Transverse colon (tissue), 4 donors: ENCODE measurements around the gene CCS. TPM values are rescaled to one million over a fixed set of nuclear protein-coding genes. Genes with fewer than 3 reads are reported as not detected.
"Not testable (repeated sequence)": the region's sequence is repeated elsewhere in the genome, so short reads cannot be mapped to it uniquely, and the experiment has no call there.

Experiments
- DNase-seq: peaks from one replicate; pipeline ENCODE4 v3.0.0-alpha.2; 2019
- H3K27ac ChIP-seq, 4 donors: fragments of 200-600 bp; sonication (generic); 2 replicates each; pipeline ENCODE4 v1.5.1; 2016 to 2018; ENCODE audit warnings: inconsistent platforms in 4 of 4
- H3K27me3 ChIP-seq: fragments of 200-600 bp; sonication (generic); 2 replicates; pipeline ENCODE4 v1.5.1; 2017; ENCODE audit warnings: inconsistent platforms
- H3K36me3 ChIP-seq, 4 donors: fragments of 200-600 bp; sonication (generic); 2 replicates each; pipeline ENCODE4 v1.5.1; 2017 to 2019; ENCODE audit warnings: inconsistent platforms in 4 of 4
- H3K4me1 ChIP-seq, 4 donors: fragments of 200-600 bp; sonication (generic); 2 replicates each; pipeline ENCODE4 v1.5.1; 2017 to 2020; ENCODE audit warnings: inconsistent platforms in 4 of 4
- H3K4me3 ChIP-seq, 4 donors: fragments of 200-600 bp; sonication (generic); 1 replicate in 1 of 4; 2 replicates in 3 of 4; pipeline versions ENCODE4 v1.5.1 to v1.6.1; 2017 to 2019; ENCODE audit warnings: inconsistent platforms in 4 of 4
- H3K9me3 ChIP-seq, 2 donors: fragments of 200-600 bp; sonication (generic); 2 replicates each; pipeline ENCODE4 v1.5.1; 2017 to 2019; ENCODE audit warnings: inconsistent platforms in 2 of 2
- EP300 ChIP-seq: sonication (generic); formaldehyde crosslinking; IDR thresholded peaks from one replicate; pipeline ENCODE4 v1.6.1; 2017; ENCODE audit warnings: antibody characterized with exemption, low read depth
- POLR2A ChIP-seq: fragments of 450-650 bp; IDR thresholded peaks from one replicate; pipeline ENCODE4 v1.6.1; 2016; ENCODE audit warnings: antibody characterized with exemption, mild to moderate bottlenecking, moderate library complexity
- POLR2AphosphoS5 ChIP-seq, 3 donors: sonication (generic); formaldehyde crosslinking; IDR thresholded peaks; one replicate each; pipeline ENCODE4 v1.6.1; 2016; ENCODE audit warnings: antibody characterized with exemption in 3 of 3
- WGBS, 2 donors: methylation state at CpG; one replicate each; pipeline ENCODE4 v1.1.5; 2018; ENCODE audit warnings: low coverage in 1 of 2; 5-methylcytosine and 5-hydroxymethylcytosine counted together
- in situ Hi-C, 4 donors: fragments of 200-750 bp; cut with MboI; loops; one replicate each; pipeline versions ENCODE4 v1.15.0 to v1.15.1; 2017; ENCODE audit warnings: low sequenced_read_pairs in 3 of 4, low pct_ligation_motif_present in 1 of 4, low pct_unique_long_range_greater_than_20kb in 1 of 4
- intact Hi-C: fragments of 100-400 bp; cut with DNase I; formaldehyde crosslinking; loops from one replicate; pipeline ENCODE4 v1.15.1; 2023; ENCODE audit warnings: low total_unique reads
- total RNA-seq, 4 donors: library from RNA; depleted of rRNA; stranded (reverse); fragments of >200 nt; gene quantifications; one replicate each; pipeline ENCODE4 v1.1.0, GENCODE V29; 2016
- TF ChIP-seq, protein P1 (sequence below), 5 experiments: fragments of 200-600 bp in 3 of 5; fragments of 450-650 bp in 2 of 5; sonication (generic) in 3 of 5; IDR thresholded peaks; 1 replicate in 2 of 5; 2 replicates in 3 of 5; pipeline ENCODE4 v1.5.1; 2016 to 2017; ENCODE audit warnings: antibody characterized with exemption in 5 of 5, inconsistent platforms in 3 of 5, mild to moderate bottlenecking in 2 of 5, moderate library complexity in 1 of 5

The CCS gene
- total RNA-seq, 4 donors from 2014 or later = 37.4 to 82.0 (median 49.5) TPM

GRCh38 chr11:66638177-66639065, 45.4 kb downstream of the CCS start, which contains the start of gene RBM4:
Gene RBM4 (plus strand): TSS chr11:66638703. CDS start chr11:66639712, 1,009 bp downstream.
- Histone ChIP-seq H3K9me3 (no peaks in the 10 kb centered on the region), H3K4me1 (peaks cover 21 to 58% (median 47%) of the 10 kb centered on the region in 4 donors), H3K36me3 (peaks cover 0 to 19% (median 7%) of the 10 kb centered on the region in 4 donors), H3K27me3 (no peaks in the 10 kb centered on the region), H3K4me3 (peak within 1 kb of the TSS; percentile 56 to 88 (median 64)), H3K27ac (peak within 1 kb of the TSS; percentile 90 to 94 (median 92))
- intact Hi-C loops (loop anchor here (10.0 kb wide), 1 partner anchor 636 kb away; no protein-coding TSS in a partner anchor), in situ Hi-C loops (no loop called here)
- 1 to 3% methylated on average over 6 to 62 of the region's 63 CpGs for WGBS, 2 donors
- peak; percentile 98 for DNase-seq
- TF ChIP-seq POLR2A (peak; percentile 94), EP300 (no peak), POLR2AphosphoS5 (IDR thresholded peaks at IDR 0.05) (peak; percentile 95 to 97 (median 97))
- TF ChIP-seq, protein P1, sequence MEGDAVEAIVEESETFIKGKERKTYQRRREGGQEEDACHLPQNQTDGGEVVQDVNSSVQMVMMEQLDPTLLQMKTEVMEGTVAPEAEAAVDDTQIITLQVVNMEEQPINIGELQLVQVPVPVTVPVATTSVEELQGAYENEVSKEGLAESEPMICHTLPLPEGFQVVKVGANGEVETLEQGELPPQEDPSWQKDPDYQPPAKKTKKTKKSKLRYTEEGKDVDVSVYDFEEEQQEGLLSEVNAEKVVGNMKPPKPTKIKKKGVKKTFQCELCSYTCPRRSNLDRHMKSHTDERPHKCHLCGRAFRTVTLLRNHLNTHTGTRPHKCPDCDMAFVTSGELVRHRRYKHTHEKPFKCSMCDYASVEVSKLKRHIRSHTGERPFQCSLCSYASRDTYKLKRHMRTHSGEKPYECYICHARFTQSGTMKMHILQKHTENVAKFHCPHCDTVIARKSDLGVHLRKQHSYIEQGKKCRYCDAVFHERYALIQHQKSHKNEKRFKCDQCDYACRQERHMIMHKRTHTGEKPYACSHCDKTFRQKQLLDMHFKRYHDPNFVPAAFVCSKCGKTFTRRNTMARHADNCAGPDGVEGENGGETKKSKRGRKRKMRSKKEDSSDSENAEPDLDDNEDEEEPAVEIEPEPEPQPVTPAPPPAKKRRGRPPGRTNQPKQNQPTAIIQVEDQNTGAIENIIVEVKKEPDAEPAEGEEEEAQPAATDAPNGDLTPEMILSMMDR (IDR thresholded peaks at IDR 0.05) = peak in 3 of 5 experiments; percentile 11 to 32 (median 25)

DNA sequence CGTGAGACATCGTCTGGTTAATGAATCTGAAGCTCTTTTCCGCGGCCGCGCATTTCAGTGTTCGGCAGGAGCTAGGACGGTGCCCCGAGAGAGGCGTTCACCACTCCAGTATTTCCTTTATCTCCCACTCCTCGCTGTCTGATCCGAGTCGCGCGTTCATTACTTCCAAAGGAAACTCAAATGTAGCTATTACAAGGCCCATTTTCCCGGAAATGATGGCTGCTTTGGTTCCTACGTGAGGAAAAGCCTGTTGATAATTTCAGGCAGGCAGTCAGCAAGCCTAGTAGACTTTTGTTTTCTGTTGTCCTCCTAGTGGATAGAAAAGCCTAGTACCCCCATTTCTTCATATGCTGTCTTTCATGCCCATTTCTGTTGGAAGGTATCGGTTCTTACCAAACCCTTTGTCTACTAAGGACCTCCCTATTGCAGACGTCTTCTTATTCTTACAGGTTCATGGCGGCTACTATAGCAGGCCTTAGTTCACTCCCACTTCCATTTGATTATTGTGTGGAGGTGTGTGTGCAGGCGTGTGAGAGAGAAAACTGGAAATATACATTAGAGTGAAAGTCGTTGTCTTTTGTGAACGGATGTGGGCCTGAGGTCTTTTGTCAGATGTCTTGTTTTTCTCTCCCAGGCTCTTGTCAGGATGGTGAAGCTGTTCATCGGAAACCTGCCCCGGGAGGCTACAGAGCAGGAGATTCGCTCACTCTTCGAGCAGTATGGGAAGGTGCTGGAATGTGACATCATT, 46.3 kb downstream of the CCS start:
- Histone ChIP-seq H3K4me1 (peaks cover 26 to 66% (median 53%) of the 10 kb centered on the region in 4 donors), H3K27ac (peak overlapping the region; percentile 90 to 94 (median 92)), H3K4me3 (peak overlapping the region; percentile 56 to 88 (median 64)), H3K9me3 (no peaks in the 10 kb centered on the region), H3K27me3 (no peaks in the 10 kb centered on the region), H3K36me3 (peaks cover 0 to 27% (median 13%) of the 10 kb centered on the region in 4 donors)
- TF ChIP-seq EP300 = no peak
- TF ChIP-seq, protein P1 (IDR thresholded peaks at IDR 0.05) = peak in 2 of 5 experiments; percentile 9 to 15
- no peak for TF ChIP-seq POLR2A
- in situ Hi-C loops = no loop called here
- intact Hi-C loops = loop anchor here (10.0 kb wide), 1 partner anchor 636 kb away; no protein-coding TSS in a partner anchor
- 2 to 6% methylated on average over 11 to 27 of the region's 27 CpGs for WGBS, 2 donors
- DNase-seq = peak; percentile 20

DNA sequence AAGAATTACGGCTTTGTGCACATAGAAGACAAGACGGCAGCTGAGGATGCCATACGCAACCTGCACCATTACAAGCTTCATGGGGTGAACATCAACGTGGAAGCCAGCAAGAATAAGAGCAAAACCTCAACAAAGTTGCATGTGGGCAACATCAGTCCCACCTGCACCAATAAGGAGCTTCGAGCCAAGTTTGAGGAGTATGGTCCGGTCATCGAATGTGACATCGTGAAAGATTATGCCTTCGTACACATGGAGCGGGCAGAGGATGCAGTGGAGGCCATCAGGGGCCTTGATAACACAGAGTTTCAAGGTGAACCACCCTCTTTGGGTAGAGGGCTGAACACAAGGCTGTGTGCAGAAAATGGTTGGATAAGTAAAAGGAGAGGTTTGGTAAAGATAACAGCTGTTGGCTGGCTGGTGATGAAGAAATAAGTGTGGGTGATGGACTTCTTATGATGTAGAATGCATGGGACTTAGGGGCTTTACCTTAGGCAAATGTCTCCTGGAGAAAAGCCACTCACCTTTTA, 46.9 kb downstream of the CCS start:
- H3K27me3 ChIP-seq, DNase-seq, in situ Hi-C loops, H3K9me3 ChIP-seq: not testable (repeated sequence)
- peaks cover 0 to 34% (median 15%) of the 10 kb centered on the region in 4 donors for H3K36me3 ChIP-seq
- H3K27ac ChIP-seq = peak overlapping the region; percentile 90 to 94 (median 92)
- intact Hi-C loops = loop anchor here (10.0 kb wide), 1 partner anchor 635 kb away; no protein-coding TSS in a partner anchor
- 63 to 88% methylated on average over 3 to 10 of the region's 10 CpGs for WGBS, 2 donors
- H3K4me3 ChIP-seq = peak overlapping the region in 2 of 4 donors; percentile 67 to 88
- H3K4me1 ChIP-seq = peaks cover 31 to 72% (median 56%) of the 10 kb centered on the region in 4 donors

DNA sequence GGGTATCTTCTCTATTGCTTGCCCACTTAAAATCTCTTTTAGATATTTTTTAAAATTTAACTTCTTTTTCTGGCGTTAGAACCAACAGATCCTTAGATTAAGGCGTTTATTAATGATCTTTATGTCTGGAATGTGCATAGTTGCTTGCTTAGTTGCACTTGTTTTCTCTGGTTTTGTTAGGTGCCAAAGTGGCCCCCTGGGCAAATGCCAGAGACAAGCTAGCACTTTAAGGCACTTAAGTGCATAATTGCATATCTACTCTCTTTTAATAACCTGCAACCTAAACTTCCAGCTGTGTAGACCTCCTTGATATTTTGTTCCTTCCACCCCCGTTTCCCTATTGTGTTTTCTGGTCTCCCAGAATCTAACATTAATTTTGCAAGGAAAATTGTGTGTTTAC, 48.8 kb downstream of the CCS start:
- intact Hi-C loops (no loop called here), in situ Hi-C loops (no loop called here)
- no peak for DNase-seq
- Histone ChIP-seq H3K9me3 (no peaks in the 10 kb centered on the region), H3K27ac (peak overlapping the region in 3 of 4 donors; percentile 19 to 94 (median 93)), H3K36me3 (peaks cover 0 to 53% (median 22%) of the 10 kb centered on the region in 4 donors), H3K27me3 (no peaks in the 10 kb centered on the region), H3K4me3 (peak overlapping the region in 2 of 4 donors; percentile 0 to 88), H3K4me1 (peaks cover 38 to 88% (median 65%) of the 10 kb centered on the region in 4 donors)
- TF ChIP-seq POLR2A = no peak
- no peak for TF ChIP-seq POLR2AphosphoS5 (IDR thresholded peaks at IDR 0.05)
- TF ChIP-seq, protein P1 (IDR thresholded peaks at IDR 0.05) = no peak
- TF ChIP-seq EP300 = no peak
- 25 to 28% methylated on average over 3 of the region's 3 CpGs for WGBS, 2 donors
